Stimulated activated CD8-positive, alpha-beta memory T cell treated with anti-CD3 and anti-CD28 coated beads, Interleukin-15, amount 100 ng/mL, for 48 hours (primary cell): Measurements from ENCODE around the gene CERS2.

Experiments used
- DNase-seq, 2 donors: peaks; one replicate each; pipeline ENCODE4 v3.0.0-alpha.2; 2020; ENCODE audit warnings: low read depth in 2 of 2

Gene CERS2

GRCh38 chr1:150974580-150975478 is at the start of gene CERS2:
TSS of gene CERS2 (minus strand) at chr1:150974835. CDS start at chr1:150969090, 5,745 bp downstream.
- DNase-seq = peak; percentile 53 to 55

GRCh38 chr1:151013518-151013917 is 38.9 kb upstream of the CERS2 start:
- no peak for DNase-seq

GRCh38 chr1:151012684-151013471 is 38.2 kb upstream of the CERS2 start:
- no peak for DNase-seq

- DNase-seq = no peak
Observed at GRCh38 chr1:151011154-151011850, 36.7 kb upstream of the CERS2 start.

GRCh38 chr1:151010346-151010726 is 35.7 kb upstream of the CERS2 start:
- DNase-seq = no peak

- DNase-seq = no peak
Observed at GRCh38 chr1:151009674-151010345, 35.2 kb upstream of the CERS2 start.

GRCh38 chr1:151009206-151009587 is 34.6 kb upstream of the CERS2 start:
- no peak for DNase-seq

- DNase-seq = peak; percentile 94 to 97
Observed at GRCh38 chr1:151008244-151009205, 33.9 kb upstream of the CERS2 start, which contains the start of gene PRUNE1. TSS of gene PRUNE1 (plus strand) at chr1:151008449. CDS start at chr1:151008633, 184 bp downstream.

- no peak for DNase-seq
Observed at GRCh38 chr1:151007853-151008243, 33.2 kb upstream of the CERS2 start.

- DNase-seq = peak in 1 of 2 donors; percentile 23
Observed at GRCh38 chr1:151006327-151007052, 31.9 kb upstream of the CERS2 start, which contains the start of gene MINDY1. TSS of gene MINDY1 (minus strand) at chr1:151006902. CDS start at chr1:151002617, 4,285 bp downstream.

GRCh38 chr1:151005729-151006319 is 31.2 kb upstream of the CERS2 start:
- DNase-seq = no peak

GRCh38 chr1:151003180-151003579 is 28.5 kb upstream of the CERS2 start:
- DNase-seq = no peak

GRCh38 chr1:151002611-151003010 is 28.0 kb upstream of the CERS2 start:
- no peak for DNase-seq

- DNase-seq = no peak
Observed at GRCh38 chr1:151002051-151002450, 27.4 kb upstream of the CERS2 start.

GRCh38 chr1:151001602-151002001 is 27.0 kb upstream of the CERS2 start:
- no peak for DNase-seq

- DNase-seq = no peak
Observed at GRCh38 chr1:151000408-151000807, 25.8 kb upstream of the CERS2 start.

- DNase-seq = no peak
Observed at GRCh38 chr1:150999926-151000325, 25.3 kb upstream of the CERS2 start.

- DNase-seq = peak in 1 of 2 donors; percentile 19
Observed at GRCh38 chr1:150999051-150999674, 24.5 kb upstream of the CERS2 start.

GRCh38 chr1:150997949-150998348 is 23.3 kb upstream of the CERS2 start:
- DNase-seq = no peak
